ENCODE results near the gene DUSP11. TPM values are rescaled to one million over a fixed set of nuclear protein-coding genes. Genes with fewer than 3 reads are reported as not detected.

Gene DUSP11
- polyA plus RNA-seq, 1 donor from 2014 or later = 35.2 TPM

GRCh38 chr2:73746877-73747208, 33.1 kb downstream of the DUSP11 start:
- Histone ChIP-seq H3F3A (ENCODE audit: insufficient read depth, low read length, poor library complexity, severe bottlenecking) (no peaks in the 10 kb centered on the region), H3K27ac (ENCODE audit: low read length) (no peak overlapping the region), H3K9ac (ENCODE audit: low read length) (no peak overlapping the region), H3K36me3 (ENCODE audit: insufficient read depth, low read length) (no peaks in the 10 kb centered on the region), H3K9me3 (ENCODE audit: low read length) (no peaks in the 10 kb centered on the region), H3K9me2 (ENCODE audit: insufficient read depth, low read length) (no peaks in the 10 kb centered on the region), H3K4me3 (ENCODE audit: low read length) (no peak overlapping the region), H3K27me3 (ENCODE audit: insufficient read depth, low read depth, low read length) (no peaks in the 10 kb centered on the region), H2AFZ (ENCODE audit: low read depth, low read length) (no peak overlapping the region), H3K4me2 (ENCODE audit: low read length) (no peak overlapping the region), H3K79me2 (replicated peaks; ENCODE audit: insufficient read depth, low read length) (no peaks in the 10 kb centered on the region), H4K20me1 (ENCODE audit: insufficient read depth) (no peaks in the 10 kb centered on the region)
- no peak for TF ChIP-seq MXI1 (conservative IDR thresholded peaks at IDR 0.05; ENCODE audit: poor library complexity, severe bottlenecking)
- no peak for TF ChIP-seq CTCF (IDR thresholded peaks at IDR 0.05; ENCODE audit: poor library complexity, severe bottlenecking)
- TF ChIP-seq EP300 (conservative IDR thresholded peaks at IDR 0.05; ENCODE audit: poor library complexity, severe bottlenecking) = no peak
- no peak for TF ChIP-seq RAD21 (conservative IDR thresholded peaks at IDR 0.05)
- TF ChIP-seq SMC3 (conservative IDR thresholded peaks at IDR 0.05; ENCODE audit: poor library complexity) = no peak
- no peak for TF ChIP-seq EZH2 (IDR thresholded peaks at IDR 0.05; ENCODE audit: borderline replicate concordance, insufficient read depth, low read length, poor library complexity, severe bottlenecking)
- TF ChIP-seq REST (IDR thresholded peaks at IDR 0.05; ENCODE audit: borderline replicate concordance) = no peak
- no peak for TF ChIP-seq POLR2AphosphoS5 (IDR thresholded peaks at IDR 0.05)
- no peak for TF ChIP-seq TAF1 (IDR thresholded peaks at IDR 0.05; ENCODE audit: low read depth)

- no peaks in the 10 kb centered on the region for H3K36me3 ChIP-seq (ENCODE audit: insufficient read depth, low read length)
- no peak overlapping the region for H3K4me2 ChIP-seq (ENCODE audit: low read length)
- TF ChIP-seq REST (IDR thresholded peaks at IDR 0.05; ENCODE audit: borderline replicate concordance) = no peak
- TF ChIP-seq EZH2 (IDR thresholded peaks at IDR 0.05; ENCODE audit: borderline replicate concordance, insufficient read depth, low read length, poor library complexity, severe bottlenecking) = no peak
- TF ChIP-seq TAF1 (IDR thresholded peaks at IDR 0.05; ENCODE audit: low read depth) = no peak
- TF ChIP-seq POLR2AphosphoS5 (IDR thresholded peaks at IDR 0.05) = no peak
- TF ChIP-seq EP300 (conservative IDR thresholded peaks at IDR 0.05; ENCODE audit: poor library complexity, severe bottlenecking) = no peak
- no peak for TF ChIP-seq MXI1 (conservative IDR thresholded peaks at IDR 0.05; ENCODE audit: poor library complexity, severe bottlenecking)
- no peak for TF ChIP-seq SMC3 (conservative IDR thresholded peaks at IDR 0.05; ENCODE audit: poor library complexity)
- TF ChIP-seq RAD21 (conservative IDR thresholded peaks at IDR 0.05) = no peak
- TF ChIP-seq CTCF (IDR thresholded peaks at IDR 0.05; ENCODE audit: poor library complexity, severe bottlenecking) = no peak
- H3K27me3 ChIP-seq (ENCODE audit: insufficient read depth, low read depth, low read length) = no peaks in the 10 kb centered on the region
- H3K9me3 ChIP-seq (ENCODE audit: low read length) = no peaks in the 10 kb centered on the region
- H3F3A ChIP-seq (ENCODE audit: insufficient read depth, low read length, poor library complexity, severe bottlenecking) = no peaks in the 10 kb centered on the region
- no peak overlapping the region for H3K27ac ChIP-seq (ENCODE audit: low read length)
- H3K4me3 ChIP-seq (ENCODE audit: low read length) = no peak overlapping the region
- H2AFZ ChIP-seq (ENCODE audit: low read depth, low read length) = no peak overlapping the region
- H3K9ac ChIP-seq (ENCODE audit: low read length) = no peak overlapping the region
- no peaks in the 10 kb centered on the region for H3K9me2 ChIP-seq (ENCODE audit: insufficient read depth, low read length)
- no peaks in the 10 kb centered on the region for H3K79me2 ChIP-seq (replicated peaks; ENCODE audit: insufficient read depth, low read length)
- H4K20me1 ChIP-seq (ENCODE audit: insufficient read depth) = no peaks in the 10 kb centered on the region
These were observed 33.7 kb downstream of the DUSP11 start for GRCh38 chr2:73746015-73746876.

All from neural cell (in vitro differentiated cells).